ENCODE measurements around the gene SLC38A11. TPM values are rescaled to one million over a fixed set of nuclear protein-coding genes. Genes with fewer than 3 reads are reported as not detected.

The SLC38A11 gene
- total RNA-seq, 1 experiment from 2014 or later: not detected

Other genes starting within 250 kb of the SLC38A11 start
- gene COBLL1, start 113.7 kb downstream of the SLC38A11 start, total RNA-seq (2014; rRNA removed; shearing (Covaris generic)): 6.7 and 9.8 TPM in 2 replicates
- 0.38 TPM in 1 of 2 replicates, not detected in the other for gene SCN3A, start 248.5 kb upstream of the SLC38A11 start, total RNA-seq (2014; rRNA removed; shearing (Covaris generic))

Data from A172 (cell line).